ENCODE results near the gene CST8.

The CST8 gene, protein sequence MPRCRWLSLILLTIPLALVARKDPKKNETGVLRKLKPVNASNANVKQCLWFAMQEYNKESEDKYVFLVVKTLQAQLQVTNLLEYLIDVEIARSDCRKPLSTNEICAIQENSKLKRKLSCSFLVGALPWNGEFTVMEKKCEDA

DNA sequence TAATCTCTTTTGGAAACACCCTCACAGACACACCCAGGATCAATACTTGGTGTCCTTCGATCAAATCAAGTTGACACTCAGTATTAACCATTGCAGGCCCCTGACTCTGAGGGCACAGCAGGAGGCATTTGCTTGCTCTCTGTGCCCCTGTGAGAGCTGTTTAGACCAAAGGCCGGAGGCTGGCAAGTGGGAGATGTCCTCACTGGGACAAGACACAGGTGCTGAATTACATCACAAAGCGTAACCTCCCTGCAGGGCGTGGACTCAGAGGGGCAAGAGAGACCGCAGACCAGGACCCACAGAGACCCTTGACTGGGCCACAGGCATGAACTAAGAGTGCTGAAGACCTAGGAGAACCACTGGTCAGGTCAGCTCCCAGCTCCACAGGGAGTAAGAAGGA, at the start of gene CST8:
Gene CST8 (plus strand): TSS at position 301 of the 400 bp plus-strand sequence. CDS start 551 bp downstream, outside the sequence.
- in situ Hi-C loops (cut with HindIII; ENCODE audit: low pct_unique_long_range_greater_than_20kb, low sequenced_read_pairs) = no loop called here
- no peak for TF ChIP-seq JUND (IDR thresholded peaks at IDR 0.05; ENCODE audit: low read depth)
- DNase-seq (ENCODE audit: low read depth in 1 of 2, low spot score in 1 of 2) = no peak

- TF ChIP-seq JUND (IDR thresholded peaks at IDR 0.05; ENCODE audit: low read depth) = no peak
- peak; percentile 75 to 87 for DNase-seq (ENCODE audit: low read depth in 1 of 2, low spot score in 1 of 2)
- in situ Hi-C loops (cut with HindIII; ENCODE audit: low pct_unique_long_range_greater_than_20kb, low sequenced_read_pairs) = no loop called here
Measured at GRCh38 chr20:23441850-23442313, 49.0 kb upstream of the CST8 start.

- no peak for TF ChIP-seq JUND (IDR thresholded peaks at IDR 0.05; ENCODE audit: low read depth)
- DNase-seq (ENCODE audit: low read depth in 1 of 2, low spot score in 1 of 2) = no peak
- in situ Hi-C loops (cut with HindIII; ENCODE audit: low pct_unique_long_range_greater_than_20kb, low sequenced_read_pairs) = no loop called here
Measured at GRCh38 chr20:23442436-23442835, 48.5 kb upstream of the CST8 start.

DNA sequence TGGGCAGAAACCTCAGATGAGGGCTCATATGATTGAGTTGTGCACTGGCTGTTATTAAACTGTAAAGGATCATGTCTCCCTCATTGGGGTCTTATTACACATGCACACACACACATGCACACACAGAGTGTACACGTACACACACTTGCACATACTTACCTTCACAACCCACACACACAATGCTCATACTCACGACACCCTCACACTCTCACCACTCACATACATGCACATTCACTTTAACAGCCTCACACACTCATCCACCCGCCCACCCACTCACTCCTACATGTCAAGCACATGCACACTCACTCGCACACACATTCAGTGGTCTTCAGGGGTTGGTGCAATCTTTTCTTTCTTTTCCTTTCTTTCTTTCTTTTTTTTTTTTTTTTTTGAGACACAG, 46.1 kb upstream of the CST8 start:
- TF ChIP-seq JUND (IDR thresholded peaks at IDR 0.05; ENCODE audit: low read depth) = no peak
- DNase-seq (ENCODE audit: low read depth in 1 of 2, low spot score in 1 of 2) = no peak
- in situ Hi-C loops (cut with HindIII; ENCODE audit: low pct_unique_long_range_greater_than_20kb, low sequenced_read_pairs) = no loop called here

DNA sequence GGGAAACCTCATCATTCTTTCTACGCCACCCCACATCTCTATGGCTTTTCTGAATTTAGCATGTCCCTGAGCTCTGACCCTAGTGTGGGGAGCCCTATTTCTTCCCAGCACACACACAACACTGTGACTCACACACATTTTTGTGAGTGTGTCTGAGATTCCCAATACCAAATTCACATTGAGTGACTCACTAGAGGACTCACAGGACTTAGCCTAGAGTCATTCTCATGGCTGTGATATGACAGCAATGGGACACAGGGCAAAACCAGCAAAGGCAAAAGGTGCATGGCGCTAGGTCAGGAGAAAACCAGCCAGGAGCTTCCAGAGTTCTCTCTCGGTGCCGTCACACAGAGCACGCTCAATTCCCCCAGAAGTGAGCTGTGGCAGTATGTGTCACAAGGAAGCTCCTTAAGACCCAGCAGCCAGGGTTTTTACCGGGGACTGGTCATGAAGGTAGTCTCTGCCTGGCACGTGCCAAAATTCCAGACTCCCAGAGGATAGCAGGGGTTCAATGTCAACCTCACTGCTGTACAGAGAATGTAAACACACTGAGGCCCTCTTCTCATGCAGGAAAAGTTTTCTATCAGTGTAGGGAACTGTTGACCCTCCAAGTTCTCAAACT, 45.2 kb upstream of the CST8 start:
- no peak for DNase-seq (ENCODE audit: low read depth in 1 of 2, low spot score in 1 of 2)
- TF ChIP-seq JUND (IDR thresholded peaks at IDR 0.05; ENCODE audit: low read depth) = no peak
- in situ Hi-C loops (cut with HindIII; ENCODE audit: low pct_unique_long_range_greater_than_20kb, low sequenced_read_pairs) = no loop called here

- peak in 1 of 2 experiments; percentile 68 for DNase-seq (ENCODE audit: low read depth in 1 of 2, low spot score in 1 of 2)
- no peak for TF ChIP-seq JUND (IDR thresholded peaks at IDR 0.05; ENCODE audit: low read depth)
- in situ Hi-C loops (cut with HindIII; ENCODE audit: low pct_unique_long_range_greater_than_20kb, low sequenced_read_pairs) = no loop called here
Measured at GRCh38 chr20:23446505-23446904, 44.4 kb upstream of the CST8 start.

- in situ Hi-C loops (cut with HindIII; ENCODE audit: low pct_unique_long_range_greater_than_20kb, low sequenced_read_pairs) = no loop called here
- no peak for TF ChIP-seq JUND (IDR thresholded peaks at IDR 0.05; ENCODE audit: low read depth)
- no peak for DNase-seq (ENCODE audit: low read depth in 1 of 2, low spot score in 1 of 2)
Measured at GRCh38 chr20:23448167-23448566, 42.8 kb upstream of the CST8 start.

- DNase-seq (ENCODE audit: low read depth in 1 of 2, low spot score in 1 of 2) = no peak
- in situ Hi-C loops (cut with HindIII; ENCODE audit: low pct_unique_long_range_greater_than_20kb, low sequenced_read_pairs) = no loop called here
- TF ChIP-seq JUND (IDR thresholded peaks at IDR 0.05; ENCODE audit: low read depth) = no peak
Measured at GRCh38 chr20:23449421-23449820, 41.5 kb upstream of the CST8 start.

- no peak for DNase-seq (ENCODE audit: low read depth in 1 of 2, low spot score in 1 of 2)
- in situ Hi-C loops (cut with HindIII; ENCODE audit: low pct_unique_long_range_greater_than_20kb, low sequenced_read_pairs) = no loop called here
- no peak for TF ChIP-seq JUND (IDR thresholded peaks at IDR 0.05; ENCODE audit: low read depth)
Measured at GRCh38 chr20:23450877-23451276, 40.0 kb upstream of the CST8 start.

DNA sequence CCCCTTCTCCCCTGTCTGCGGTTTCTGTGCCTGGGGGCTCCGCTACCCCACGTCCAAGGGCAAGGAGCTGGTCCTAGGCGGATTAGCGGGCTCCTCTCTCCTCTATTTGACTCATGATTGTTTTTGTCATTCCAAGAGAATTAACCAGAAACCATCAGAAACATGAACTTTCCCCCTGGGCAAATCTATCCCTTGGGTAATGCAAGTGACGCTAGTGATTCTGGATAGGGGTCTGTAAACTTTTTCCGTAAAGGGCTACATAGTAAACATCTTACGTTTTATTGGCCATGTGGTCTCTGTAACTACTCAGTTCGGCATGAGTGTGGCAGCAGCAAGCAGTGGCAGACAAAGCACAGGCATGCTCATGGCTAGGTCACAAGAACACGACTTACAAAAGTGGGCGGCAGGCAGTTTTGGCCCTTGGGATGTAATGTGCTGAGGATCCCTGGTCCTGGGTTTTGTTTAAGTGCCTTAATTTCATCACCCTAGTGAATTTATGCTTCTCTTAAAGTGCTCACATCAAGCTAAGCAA, 38.9 kb upstream of the CST8 start:
- no peak for TF ChIP-seq JUND (IDR thresholded peaks at IDR 0.05; ENCODE audit: low read depth)
- DNase-seq (ENCODE audit: low read depth in 1 of 2, low spot score in 1 of 2) = no peak
- in situ Hi-C loops (cut with HindIII; ENCODE audit: low pct_unique_long_range_greater_than_20kb, low sequenced_read_pairs) = no loop called here

- in situ Hi-C loops (cut with HindIII; ENCODE audit: low pct_unique_long_range_greater_than_20kb, low sequenced_read_pairs) = no loop called here
- DNase-seq (ENCODE audit: low read depth in 1 of 2, low spot score in 1 of 2) = no peak
- no peak for TF ChIP-seq JUND (IDR thresholded peaks at IDR 0.05; ENCODE audit: low read depth)
Measured at GRCh38 chr20:23452776-23453175, 38.1 kb upstream of the CST8 start, which contains the start of gene CST11. Gene CST11 (minus strand): TSS chr20:23452876. CDS start chr20:23452811, 65 bp downstream.

DNA sequence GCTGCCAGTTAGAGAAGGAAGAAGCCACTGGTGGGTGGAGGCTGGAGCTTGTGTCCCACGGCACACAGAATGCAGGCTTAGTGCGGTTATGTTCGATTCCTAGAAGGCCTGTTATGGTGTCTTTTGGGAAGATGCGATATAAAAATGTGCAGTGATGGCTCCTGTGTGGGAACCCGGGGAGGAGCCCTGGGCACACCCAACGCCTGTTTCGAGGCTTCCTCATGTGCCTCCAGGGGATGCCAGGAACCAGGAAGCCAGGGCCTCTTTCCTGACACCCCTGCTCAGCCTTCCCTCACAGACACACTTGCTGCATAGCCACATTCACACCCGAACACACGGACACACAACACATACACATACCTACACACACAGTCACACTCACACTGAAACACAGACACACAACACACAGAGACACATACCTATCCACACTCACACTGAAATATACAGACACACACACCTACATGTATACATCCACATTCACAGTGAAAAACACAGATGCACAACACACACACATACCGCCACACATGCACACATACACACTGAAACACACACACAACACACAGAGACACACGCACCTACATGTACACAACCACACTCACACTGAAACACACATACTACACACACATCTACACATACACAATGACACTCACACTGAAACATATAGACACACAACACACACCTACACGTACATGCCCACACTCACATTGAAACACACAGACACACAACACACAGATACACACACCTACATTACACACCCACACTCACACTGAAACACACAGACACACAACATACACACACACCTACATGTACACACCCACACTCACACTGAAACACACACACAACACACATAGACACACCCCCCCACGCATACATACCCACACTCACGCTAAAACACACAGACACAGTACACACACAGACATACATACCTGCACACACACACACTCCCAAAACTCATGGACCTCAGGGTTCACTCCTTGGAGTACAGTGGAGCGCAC, 37.1 kb upstream of the CST8 start:
- TF ChIP-seq JUND (IDR thresholded peaks at IDR 0.05; ENCODE audit: low read depth) = no peak
- DNase-seq (ENCODE audit: low read depth in 1 of 2, low spot score in 1 of 2) = no peak
- in situ Hi-C loops (cut with HindIII; ENCODE audit: low pct_unique_long_range_greater_than_20kb, low sequenced_read_pairs) = no loop called here
